Measurements from ENCODE around the gene C17orf100. TPM values are rescaled to one million over a fixed set of nuclear protein-coding genes. Genes with fewer than 3 reads are reported as not detected.

C17orf100 gene
- total RNA-seq, 1 experiment from 2014 or later = 0.70 TPM

GRCh38 chr17:6671431-6671830 is 19.9 kb downstream of the C17orf100 start:
- H3K36me3 Mint-ChIP-seq (ENCODE audit: insufficient read depth in 1 of 3, low read depth in 3 of 3) = no peaks in the 10 kb centered on the region; a peak in 1 of 7 replicates
- Histone ChIP-seq H4K20me1 (ENCODE audit: control insufficient read depth, insufficient read depth, insufficient read length) (no peaks in the 10 kb centered on the region), H3K79me2 (ENCODE audit: insufficient read depth, low read length) (no peaks in the 10 kb centered on the region), H3K9me3 (ENCODE audit: control insufficient read depth, low read depth, low read length) (no peaks in the 10 kb centered on the region), H3K27me3 (ENCODE audit: insufficient read depth, low read length) (no peaks in the 10 kb centered on the region; the same call in none of the 2 replicates), H2BK20ac (ENCODE audit: low read depth, low read length, poor library complexity, severe bottlenecking) (no peak overlapping the region), H3K9ac (ENCODE audit: extremely low read depth, insufficient read length, low read length) (no peak overlapping the region), H3K79me1 (ENCODE audit: insufficient read depth, low read depth, low read length, poor library complexity, severe bottlenecking) (no peaks in the 10 kb centered on the region), H2BK120ac (ENCODE audit: low read depth, low read length, poor library complexity, severe bottlenecking) (no peak overlapping the region), H3K27ac (ENCODE audit: insufficient read length, low read depth, low read length) (no peak overlapping the region), H3T11ph (ENCODE audit: low read length) (no peak overlapping the region), H3K56ac (ENCODE audit: insufficient read length, low read depth, low read length) (no peak overlapping the region), H3K4me2 (ENCODE audit: insufficient read depth, insufficient read length, low read length) (no peak overlapping the region), H4K8ac (replicated peaks; ENCODE audit: insufficient read length, low read depth, low read length) (no peak overlapping the region), H3K14ac (ENCODE audit: insufficient read depth, low read length) (no peak overlapping the region), H2AK5ac (ENCODE audit: insufficient read length, low read length) (no peak overlapping the region), H2BK5ac (ENCODE audit: insufficient read length, low read length) (no peak overlapping the region), H3K4ac (ENCODE audit: low read depth, low read length) (no peak overlapping the region), H3K4me1 (ENCODE audit: insufficient read depth, low read length) (no peaks in the 10 kb centered on the region), H2BK15ac (ENCODE audit: low read depth, low read length) (no peak overlapping the region), H4K5ac (ENCODE audit: insufficient read length, low read depth, low read length) (no peak overlapping the region), H3K18ac (ENCODE audit: insufficient read length, low read depth, low read length) (no peak overlapping the region), H2BK12ac (ENCODE audit: insufficient read length, low read depth, low read length) (no peak overlapping the region), H3K23me2 (ENCODE audit: insufficient read length, low read depth, low read length, poor library complexity, severe bottlenecking) (no peaks in the 10 kb centered on the region), H3K23ac (ENCODE audit: insufficient read length, low read depth, low read length) (no peak overlapping the region), H2AFZ (ENCODE audit: low read length) (no peak overlapping the region), H4K91ac (ENCODE audit: insufficient read length, low read depth, low read length) (no peak overlapping the region)
- TF ChIP-seq CTCF (conservative IDR thresholded peaks at IDR 0.05) = no peak
- WGBS (ENCODE audit: extremely low coverage, insufficient read length, low lambda C conversion rate) = no CpG with 5 or more reads among the region's 7 CpGs
- no peaks in the 10 kb centered on the region for H3K9me3 Mint-ChIP-seq
- peaks cover 23% of the 10 kb centered on the region for H3K27me3 Mint-ChIP-seq (ENCODE audit: low read depth)
- H3K27ac Mint-ChIP-seq = no peak overlapping the region
- DNase-seq = no peak
- H3K4me3 Mint-ChIP-seq = no peak overlapping the region
- H3K4me1 Mint-ChIP-seq = peaks cover 2 to 6% of the 10 kb centered on the region in 2 experiments; a peak in 3 of 4 replicates

All from H9 (cell line).